ENCODE results near the gene ADAM33.

The ADAM33 gene

GRCh38 chr20:3671986-3672546, 9.7 kb downstream of the ADAM33 start:
- DNase-seq (ENCODE audit: extremely low spot score): no peak
- POLR2A ChIA-PET: no interaction called here
- TF ChIP-seq CTBP1 (IDR thresholded peaks at IDR 0.05; ENCODE audit: borderline replicate concordance) (no peak), TARDBP (IDR thresholded peaks at IDR 0.05) (no peak), FOXM1 (IDR thresholded peaks at IDR 0.05; ENCODE audit: borderline replicate concordance) (no peak), SUZ12 (IDR thresholded peaks at IDR 0.05) (no peak), FOXK2 (IDR thresholded peaks at IDR 0.05) (no peak), HDGF (IDR thresholded peaks at IDR 0.05; ENCODE audit: borderline replicate concordance) (no peak), NFRKB (IDR thresholded peaks at IDR 0.05) (no peak), ELF4 (IDR thresholded peaks at IDR 0.05) (no peak), L3MBTL2 (conservative IDR thresholded peaks at IDR 0.05) (no peak), ARNT (IDR thresholded peaks at IDR 0.05) (no peak), SP1 (IDR thresholded peaks at IDR 0.05) (no peak), ZNF384 (IDR thresholded peaks at IDR 0.05) (no peak), FOXA1 (IDR thresholded peaks at IDR 0.05) (no peak), BHLHE40 (IDR thresholded peaks at IDR 0.05; ENCODE audit: borderline replicate concordance) (no peak), LEF1 (IDR thresholded peaks at IDR 0.05; ENCODE audit: borderline replicate concordance) (no peak)
- TF ChIP-seq, protein P1, sequence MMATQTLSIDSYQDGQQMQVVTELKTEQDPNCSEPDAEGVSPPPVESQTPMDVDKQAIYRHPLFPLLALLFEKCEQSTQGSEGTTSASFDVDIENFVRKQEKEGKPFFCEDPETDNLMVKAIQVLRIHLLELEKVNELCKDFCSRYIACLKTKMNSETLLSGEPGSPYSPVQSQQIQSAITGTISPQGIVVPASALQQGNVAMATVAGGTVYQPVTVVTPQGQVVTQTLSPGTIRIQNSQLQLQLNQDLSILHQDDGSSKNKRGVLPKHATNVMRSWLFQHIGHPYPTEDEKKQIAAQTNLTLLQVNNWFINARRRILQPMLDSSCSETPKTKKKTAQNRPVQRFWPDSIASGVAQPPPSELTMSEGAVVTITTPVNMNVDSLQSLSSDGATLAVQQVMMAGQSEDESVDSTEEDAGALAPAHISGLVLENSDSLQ (IDR thresholded peaks at IDR 0.05): no peak
- CTCF ChIA-PET: no interaction called here

- TF ChIP-seq HDGF (IDR thresholded peaks at IDR 0.05; ENCODE audit: borderline replicate concordance) (no peak), SUZ12 (IDR thresholded peaks at IDR 0.05) (no peak), ZNF384 (IDR thresholded peaks at IDR 0.05) (no peak), FOXA1 (IDR thresholded peaks at IDR 0.05) (no peak), FOXM1 (IDR thresholded peaks at IDR 0.05; ENCODE audit: borderline replicate concordance) (no peak), TARDBP (IDR thresholded peaks at IDR 0.05) (no peak), LEF1 (IDR thresholded peaks at IDR 0.05; ENCODE audit: borderline replicate concordance) (no peak)
- POLR2A ChIA-PET: no interaction called here
- DNase-seq (ENCODE audit: extremely low spot score): no peak
- CTCF ChIA-PET: interaction anchor here (0.6 kb wide), 1 partner anchor 12 kb away, joined by 5 read pairs; no protein-coding TSS in a partner anchor
These were observed 10.9 kb downstream of the ADAM33 start for GRCh38 chr20:3670945-3671344.

DNA sequence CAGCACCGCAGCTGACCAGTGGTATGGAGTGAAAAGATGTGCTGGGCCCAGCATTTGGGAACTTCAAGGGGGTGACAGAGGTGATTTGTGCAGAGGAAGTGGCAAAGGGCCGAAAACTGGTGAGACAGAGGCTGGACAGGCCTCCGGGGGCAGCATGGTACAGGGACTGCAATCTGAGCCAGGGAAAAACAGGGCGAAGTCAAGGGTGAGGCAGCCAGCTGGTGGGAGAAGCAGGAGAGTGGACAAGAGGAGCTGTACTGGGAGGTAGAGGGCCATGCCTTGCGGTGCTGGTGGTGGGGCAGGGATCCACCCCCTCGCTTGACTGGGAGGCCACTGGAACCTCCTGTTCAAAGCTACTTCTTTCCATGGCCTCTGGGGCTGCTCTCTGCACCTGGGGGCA, 11.3 kb downstream of the ADAM33 start:
- ChIA-PET POLR2A (no interaction called here), CTCF (no interaction called here)
- TF ChIP-seq CTBP1 (IDR thresholded peaks at IDR 0.05; ENCODE audit: borderline replicate concordance) (no peak), ARNT (IDR thresholded peaks at IDR 0.05) (no peak), TARDBP (IDR thresholded peaks at IDR 0.05) (no peak), NFRKB (IDR thresholded peaks at IDR 0.05) (no peak), SP1 (IDR thresholded peaks at IDR 0.05) (no peak), BHLHE40 (IDR thresholded peaks at IDR 0.05; ENCODE audit: borderline replicate concordance) (no peak), FOXM1 (IDR thresholded peaks at IDR 0.05; ENCODE audit: borderline replicate concordance) (no peak), FOXA1 (IDR thresholded peaks at IDR 0.05) (no peak), FOXK2 (IDR thresholded peaks at IDR 0.05) (no peak)
- TF ChIP-seq, protein P1 (IDR thresholded peaks at IDR 0.05): no peak
- DNase-seq (ENCODE audit: extremely low spot score): no peak

GRCh38 chr20:3669710-3670367, 12.0 kb downstream of the ADAM33 start:
- TF ChIP-seq ELF4 (IDR thresholded peaks at IDR 0.05) (no peak), CTBP1 (IDR thresholded peaks at IDR 0.05; ENCODE audit: borderline replicate concordance) (no peak), L3MBTL2 (conservative IDR thresholded peaks at IDR 0.05) (no peak)
- ChIA-PET CTCF (no interaction called here), POLR2A (no interaction called here)
- DNase-seq (ENCODE audit: extremely low spot score): no peak

DNA sequence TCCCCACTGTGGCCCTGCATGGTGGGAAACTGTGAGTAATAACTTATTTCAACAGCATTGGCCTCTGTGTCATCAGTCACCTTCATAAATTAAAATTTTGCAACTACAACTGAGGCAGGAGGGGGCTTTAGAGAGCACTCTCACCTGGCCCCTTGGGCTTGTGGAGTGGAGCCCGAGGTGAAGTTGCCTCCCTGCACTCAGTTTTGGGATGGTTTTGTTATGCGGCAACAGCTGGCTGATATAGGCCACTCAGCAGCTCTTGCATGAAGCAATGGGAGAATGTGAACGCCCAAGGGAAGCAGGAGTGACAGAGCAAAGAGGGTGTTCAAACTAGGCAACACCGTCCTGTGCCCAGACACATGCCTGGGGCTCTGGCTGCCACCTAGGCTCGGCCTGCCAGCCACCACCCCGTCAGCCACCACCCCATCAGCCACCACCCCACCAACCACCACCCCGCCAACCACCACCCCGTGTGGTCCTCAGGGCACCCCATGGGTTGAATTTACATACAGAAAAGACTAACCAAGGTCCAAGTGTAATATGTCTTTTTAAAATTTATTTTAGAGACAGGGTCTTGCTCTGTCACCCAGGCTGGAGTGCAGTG, 14.3 kb downstream of the ADAM33 start:
- TF ChIP-seq SUZ12 (IDR thresholded peaks at IDR 0.05) (no peak), L3MBTL2 (conservative IDR thresholded peaks at IDR 0.05) (no peak), NFRKB (IDR thresholded peaks at IDR 0.05) (no peak), ELF4 (IDR thresholded peaks at IDR 0.05) (no peak), FOXA1 (IDR thresholded peaks at IDR 0.05) (no peak), TARDBP (IDR thresholded peaks at IDR 0.05) (no peak), ZNF384 (IDR thresholded peaks at IDR 0.05) (no peak), FOXM1 (IDR thresholded peaks at IDR 0.05; ENCODE audit: borderline replicate concordance) (no peak), LEF1 (IDR thresholded peaks at IDR 0.05; ENCODE audit: borderline replicate concordance) (no peak), ARNT (IDR thresholded peaks at IDR 0.05) (no peak)
- TF ChIP-seq, protein P1 (IDR thresholded peaks at IDR 0.05): no peak
- ChIA-PET POLR2A (no interaction called here), CTCF (interaction anchor here (2.5 kb wide), 1 partner anchor 10 kb away, joined by 10 read pairs; no protein-coding TSS in a partner anchor)
- no peak for DNase-seq (ENCODE audit: extremely low spot score)

DNA sequence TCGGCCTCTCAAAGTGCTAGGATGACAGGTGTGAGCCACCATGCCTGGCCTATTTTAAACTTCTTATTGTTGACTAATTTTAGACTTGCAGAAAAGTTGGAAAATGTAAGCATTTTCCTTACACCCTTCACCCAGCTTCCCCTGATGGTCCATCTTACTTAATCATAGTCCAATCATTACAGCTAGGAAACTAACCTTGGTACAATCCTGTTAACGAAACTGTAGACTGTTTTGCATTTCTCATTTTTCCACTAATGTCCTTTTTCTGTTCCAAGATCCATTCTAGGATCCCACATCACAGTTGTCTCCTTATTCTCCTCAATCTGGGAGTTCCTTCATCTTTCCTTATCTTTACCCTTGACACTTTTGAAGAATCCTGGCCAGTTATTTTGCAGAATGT, 18.0 kb downstream of the ADAM33 start:
- DNase-seq (ENCODE audit: extremely low spot score): no peak
- ChIA-PET CTCF (interaction anchor here (0.6 kb wide), 1 partner anchor 39 kb away, joined by 3 read pairs; no protein-coding TSS in a partner anchor), POLR2A (no interaction called here)
- TF ChIP-seq SP1 (IDR thresholded peaks at IDR 0.05) (no peak), NFRKB (IDR thresholded peaks at IDR 0.05) (no peak), HDGF (IDR thresholded peaks at IDR 0.05; ENCODE audit: borderline replicate concordance) (no peak), TARDBP (IDR thresholded peaks at IDR 0.05) (no peak), ARNT (IDR thresholded peaks at IDR 0.05) (no peak), ELF4 (IDR thresholded peaks at IDR 0.05) (no peak), L3MBTL2 (conservative IDR thresholded peaks at IDR 0.05) (no peak), CTBP1 (IDR thresholded peaks at IDR 0.05; ENCODE audit: borderline replicate concordance) (no peak), FOXM1 (IDR thresholded peaks at IDR 0.05; ENCODE audit: borderline replicate concordance) (no peak), FOXK2 (IDR thresholded peaks at IDR 0.05) (no peak), BHLHE40 (IDR thresholded peaks at IDR 0.05; ENCODE audit: borderline replicate concordance) (no peak), ZNF384 (IDR thresholded peaks at IDR 0.05) (no peak)

All from HEK293T (cell line).